OCI-LY7 (cell line): ENCODE measurements around the gene MTARC2. TPM values are rescaled to one million over a fixed set of nuclear protein-coding genes. Genes with fewer than 3 reads are reported as not detected.

Source experiments
- BruUV-seq: library from RNA; stranded (reverse); fragments of 400-500 nt; replicated peaks from 2 replicates; lab custom pipeline; 2021; lab: Mats Ljungman, UMichigan
- CTCF ChIA-PET: fragments of 300-600 bp; sonication (Branson Sonifier 250); formaldehyde crosslinking; loops from one replicate; lab custom pipeline; 2022; ENCODE audit warnings: antibody characterized with exemption; ENCODE audit not compliant: unreplicated experiment; lab: Charles Lee
- POLR2A ChIA-PET: fragments of 300-600 bp; sonication (Branson Sonifier 250); formaldehyde crosslinking; loops from one replicate; lab custom pipeline; 2022; ENCODE audit warnings: antibody characterized with exemption; lab: Charles Lee
- DNase-seq: peaks from one replicate; pipeline ENCODE4 v3.0.0-alpha.2; 2015; ENCODE audit warnings: low spot score
- H2AFZ ChIP-seq: fragments of 200-600 bp; sonication (generic), shearing (Covaris generic); 2 replicates; pipeline ENCODE4 v1.6.1; 2014; ENCODE audit warnings: mild to moderate bottlenecking, antibody characterized with exemption, low read length, moderate library complexity
- H3K27ac ChIP-seq: fragments of 200-600 bp; sonication (generic); 2 replicates; pipeline ENCODE4 v1.5.1; 2014; ENCODE audit warnings: mixed run types, low read depth, mild to moderate bottlenecking, moderate library complexity, low read length, inconsistent platforms; ENCODE audit not compliant: poor library complexity, severe bottlenecking
- H3K36me3 ChIP-seq: fragments of 200-600 bp; sonication (generic); 2 replicates; pipeline ENCODE4 v1.6.1; 2014; ENCODE audit warnings: mild to moderate bottlenecking, antibody characterized with exemption, low read length, moderate library complexity, mixed read lengths; ENCODE audit not compliant: insufficient read depth
- H3K4me1 ChIP-seq: fragments of 200-600 bp; sonication (generic); 2 replicates; pipeline ENCODE4 v1.5.1; 2014; ENCODE audit warnings: mild to moderate bottlenecking, low read length; ENCODE audit not compliant: insufficient read depth, poor library complexity, severe bottlenecking
- H3K4me2 ChIP-seq: fragments of 200-600 bp; sonication (generic); 2 replicates; pipeline ENCODE4 v1.6.1; 2014; ENCODE audit warnings: mild to moderate bottlenecking, low read length
- H3K4me3 ChIP-seq: fragments of 200-600 bp; sonication (generic); 2 replicates; pipeline ENCODE4 v1.5.1; 2014; ENCODE audit warnings: mild to moderate bottlenecking, low read depth, low read length; ENCODE audit not compliant: poor library complexity, severe bottlenecking
- H3K79me2 ChIP-seq: fragments of 200-600 bp; sonication (generic); 2 replicates; pipeline ENCODE4 v1.6.1; 2016; ENCODE audit warnings: low read depth, mild to moderate bottlenecking, low read length, moderate library complexity, mixed read lengths; ENCODE audit not compliant: insufficient read depth
- H3K9me2 ChIP-seq: fragments of 200-600 bp; sonication (generic); 2 replicates; pipeline ENCODE4 v1.6.1; 2016; ENCODE audit warnings: mild to moderate bottlenecking, low read length, mixed read lengths; ENCODE audit not compliant: insufficient read depth
- H3K9me3 ChIP-seq: fragments of 200-600 bp; sonication (generic); 2 replicates; pipeline ENCODE4 v1.6.1; 2014; ENCODE audit warnings: mild to moderate bottlenecking, mixed run types, low read length, mixed read lengths
- H4K20me1 ChIP-seq: fragments of 200-600 bp; sonication (generic); 2 replicates; pipeline ENCODE4 v1.6.1; 2014; ENCODE audit warnings: mild to moderate bottlenecking, antibody characterized with exemption, low read length, moderate library complexity, mixed read lengths; ENCODE audit not compliant: insufficient read depth
- CTCF ChIP-seq: fragments of 200-600 bp; sonication (generic); conservative IDR thresholded peaks from 2 replicates; pipeline ENCODE4 v1.5.1; 2014; ENCODE audit warnings: mild to moderate bottlenecking, antibody characterized with exemption, low read length, moderate library complexity, mixed read lengths
- EZH2phosphoT487 ChIP-seq: fragments of 200-600 bp; sonication (generic); IDR thresholded peaks from 2 replicates; pipeline ENCODE4 v1.6.1; 2018; ENCODE audit warnings: low read depth, borderline replicate concordance, mild to moderate bottlenecking, mixed run types, antibody characterized with exemption, low read length, moderate library complexity, mixed read lengths
- intact Hi-C: fragments of 100-400 bp; cut with micrococcal nuclease; formaldehyde crosslinking; loops from one replicate; pipeline ENCODE4 v1.10.0; 2022; ENCODE audit not compliant: unreplicated experiment
- total RNA-seq, 2 experiments: library from RNA; depleted of rRNA in 1 of 2; stranded (reverse); fragments of >200 nt in 1 of 2; shearing (Covaris generic) in 1 of 2; gene quantifications; 2 replicates each; pipeline ENCODE4 v1.2.3, GENCODE V29; 2014 to 2022

Gene MTARC2
- total RNA-seq, 2 experiments from 2014 or later, result not detected

- ChIA-PET POLR2A (no interaction called here), CTCF (no interaction called here)
- H4K20me1 ChIP-seq, result no peaks in the 10 kb centered on the region
- H3K4me1 ChIP-seq, result no peaks in the 10 kb centered on the region
- no peak for DNase-seq
- no peak overlapping the region for H3K27ac ChIP-seq
- H3K9me2 ChIP-seq, result no peaks in the 10 kb centered on the region
- H3K79me2 ChIP-seq, result no peaks in the 10 kb centered on the region
- H3K4me3 ChIP-seq, result no peak overlapping the region
- intact Hi-C loops, result no loop called here
- TF ChIP-seq CTCF, result no peak
- no peak for TF ChIP-seq EZH2phosphoT487
- no peaks in the 10 kb centered on the region for H3K36me3 ChIP-seq
- no peak overlapping the region for H2AFZ ChIP-seq
- no peaks in the 10 kb centered on the region for H3K9me3 ChIP-seq
- no TSS peak for BruUV-seq
- H3K4me2 ChIP-seq, result no peak overlapping the region
These were observed 19.4 kb downstream of the MTARC2 start for GRCh38 chr1:220767312-220768125.

- Histone ChIP-seq H3K27ac (no peak overlapping the region), H2AFZ (no peak overlapping the region), H4K20me1 (no peaks in the 10 kb centered on the region), H3K4me2 (no peak overlapping the region), H3K79me2 (no peaks in the 10 kb centered on the region), H3K9me2 (no peaks in the 10 kb centered on the region), H3K36me3 (no peaks in the 10 kb centered on the region), H3K9me3 (no peaks in the 10 kb centered on the region), H3K4me3 (no peak overlapping the region), H3K4me1 (no peaks in the 10 kb centered on the region)
- no peak for DNase-seq
- ChIA-PET POLR2A (no interaction called here), CTCF (no interaction called here)
- intact Hi-C loops, result no loop called here
- no TSS peak for BruUV-seq
- TF ChIP-seq EZH2phosphoT487 (no peak), CTCF (no peak)
These were observed 20.0 kb downstream of the MTARC2 start for GRCh38 chr1:220768126-220768601.

- no peak overlapping the region for H2AFZ ChIP-seq
- no peaks in the 10 kb centered on the region for H3K9me2 ChIP-seq
- TF ChIP-seq CTCF, result no peak
- no peak for TF ChIP-seq EZH2phosphoT487
- no peak for DNase-seq
- H3K4me1 ChIP-seq, result no peaks in the 10 kb centered on the region
- CTCF ChIA-PET, result interaction anchor here (0.5 kb wide), 1 partner anchor 1849 kb away, joined by 3 read pairs; no protein-coding TSS in a partner anchor
- no peak overlapping the region for H3K27ac ChIP-seq
- intact Hi-C loops, result no loop called here
- no peak overlapping the region for H3K4me2 ChIP-seq
- no TSS peak for BruUV-seq
- no peak overlapping the region for H3K4me3 ChIP-seq
- POLR2A ChIA-PET, result no interaction called here
- H3K79me2 ChIP-seq, result no peaks in the 10 kb centered on the region
- no peaks in the 10 kb centered on the region for H4K20me1 ChIP-seq
- no peaks in the 10 kb centered on the region for H3K36me3 ChIP-seq
- H3K9me3 ChIP-seq, result no peaks in the 10 kb centered on the region
These were observed 21.1 kb downstream of the MTARC2 start for GRCh38 chr1:220769205-220769604.
